ENCODE results near the gene TDRD12. TPM values are rescaled to one million over a fixed set of nuclear protein-coding genes. Genes with fewer than 3 reads are reported as not detected.

The TDRD12 gene
- total and polyA plus RNA-seq, 7 donors = 0.06 to 1.5 (median 0.28) TPM; not detected in 4

DNA sequence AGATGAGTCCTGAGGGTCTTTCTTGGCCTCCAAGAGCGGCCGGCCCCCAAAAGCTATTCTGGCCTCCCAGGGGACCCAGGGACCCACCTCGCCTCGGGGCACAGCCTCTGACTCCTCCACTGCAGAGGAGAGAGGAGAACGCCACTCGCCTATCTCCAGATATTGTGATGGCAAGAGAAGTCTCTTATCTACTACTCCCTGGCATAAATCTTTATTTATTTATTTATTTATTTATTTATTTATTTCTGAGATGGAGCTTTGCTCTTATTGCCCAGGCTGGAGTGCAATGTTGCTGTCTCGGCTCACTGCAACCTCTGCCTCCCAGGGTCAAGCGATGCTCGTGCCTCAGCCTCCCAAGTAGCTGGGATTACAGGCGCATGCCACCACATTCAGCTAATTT lies 139.0 kb downstream of the TDRD12 start:
- no peak for DNase-seq

DNA sequence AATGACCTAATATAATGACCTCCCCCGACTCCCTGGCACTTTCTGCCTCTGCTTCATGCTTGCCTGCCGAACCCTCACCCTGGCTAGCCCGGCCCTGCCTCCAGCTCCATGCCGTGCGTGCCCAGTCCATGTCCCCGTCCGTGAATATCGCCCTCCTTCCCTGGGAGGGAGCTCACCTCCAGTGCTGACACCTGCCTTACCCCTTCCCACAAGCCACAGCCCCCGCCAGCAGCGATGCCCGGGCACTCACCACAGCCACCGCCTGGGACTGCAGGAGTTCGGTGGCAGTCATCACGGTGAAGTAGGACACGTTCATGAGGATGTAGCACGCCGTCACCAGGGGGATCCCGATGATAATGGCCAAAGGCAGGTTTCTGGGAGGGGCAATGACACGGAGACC lies 140.0 kb downstream of the TDRD12 start:
- no peak overlapping the region for H3K4me3 ChIP-seq
- TF ChIP-seq CTCF (IDR thresholded peaks at IDR 0.05) = no peak
- no peak for TF ChIP-seq POLR2AphosphoS5 (IDR thresholded peaks at IDR 0.05)
- no peak for TF ChIP-seq EP300 (IDR thresholded peaks at IDR 0.05)
- no peak for TF ChIP-seq POLR2A (IDR thresholded peaks at IDR 0.05)
- H3K27me3 ChIP-seq = no peaks in the 10 kb centered on the region
- WGBS, 2 donors = 94 to 96% methylated on average over 19 of the region's 19 CpGs
- DNase-seq = no peak
- no peaks in the 10 kb centered on the region for H3K36me3 ChIP-seq
- H3K27ac ChIP-seq = no peak overlapping the region
- H3K9me3 ChIP-seq = no peaks in the 10 kb centered on the region
- no peaks in the 10 kb centered on the region for H3K4me1 ChIP-seq
- intact Hi-C loops (cut with DNase I) = no loop called here

More for the DNA sequence above, 139.0 kb downstream of the TDRD12 start:
- no peak for TF ChIP-seq POLR2A (IDR thresholded peaks at IDR 0.05)
- TF ChIP-seq CTCF (IDR thresholded peaks at IDR 0.05) = no peak
- no peak for TF ChIP-seq POLR2AphosphoS5 (IDR thresholded peaks at IDR 0.05)
- TF ChIP-seq EP300 (IDR thresholded peaks at IDR 0.05) = no peak
- Histone ChIP-seq H3K36me3 (no peaks in the 10 kb centered on the region), H3K4me3 (no peak overlapping the region), H3K27ac (no peak overlapping the region), H3K4me1 (no peaks in the 10 kb centered on the region), H3K9me3 (no peaks in the 10 kb centered on the region), H3K27me3 (no peaks in the 10 kb centered on the region)
- intact Hi-C loops (cut with DNase I) = no loop called here
- 93 to 94% methylated on average over 10 of the region's 10 CpGs for WGBS, 2 donors

- no peak for DNase-seq
- H3K9me3 ChIP-seq = no peaks in the 10 kb centered on the region
- H3K27ac ChIP-seq = no peak overlapping the region
- intact Hi-C loops (cut with DNase I) = no loop called here
- no peaks in the 10 kb centered on the region for H3K27me3 ChIP-seq
- H3K4me3 ChIP-seq = no peak overlapping the region
- H3K4me1 ChIP-seq = no peaks in the 10 kb centered on the region
- TF ChIP-seq POLR2A (IDR thresholded peaks at IDR 0.05) (no peak), CTCF (IDR thresholded peaks at IDR 0.05) (no peak), EP300 (IDR thresholded peaks at IDR 0.05) (no peak), POLR2AphosphoS5 (IDR thresholded peaks at IDR 0.05) (no peak)
- H3K36me3 ChIP-seq = no peaks in the 10 kb centered on the region
- 98 to 99% methylated on average over 3 of the region's 3 CpGs for WGBS, 2 donors
These were observed 142.0 kb downstream of the TDRD12 start for GRCh38 chr19:32861596-32861995.

DNA sequence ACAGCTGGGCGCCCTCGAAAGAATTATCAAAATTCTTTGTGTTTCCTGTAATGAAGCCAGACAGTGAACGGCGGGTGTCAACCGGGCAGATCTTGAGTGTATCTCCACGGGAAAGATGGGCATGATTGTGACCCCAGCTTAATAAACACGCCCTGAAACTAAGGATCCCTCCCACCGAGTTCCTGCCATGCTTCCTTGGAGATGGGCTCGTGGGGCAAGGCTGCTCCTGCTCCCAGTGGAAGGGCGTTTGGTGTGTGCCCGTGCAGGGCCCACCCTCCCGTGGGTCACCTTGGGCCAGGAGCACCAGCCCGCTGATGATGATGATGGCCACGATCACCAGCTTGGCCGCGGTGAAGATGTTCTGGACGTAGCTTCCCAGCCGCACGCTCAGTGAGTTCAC lies 142.6 kb downstream of the TDRD12 start:
- no peaks in the 10 kb centered on the region for H3K36me3 ChIP-seq
- no peak for DNase-seq
- H3K4me1 ChIP-seq = no peaks in the 10 kb centered on the region
- WGBS, 2 donors = 89 to 92% methylated on average over 19 of the region's 19 CpGs
- intact Hi-C loops (cut with DNase I) = no loop called here
- H3K9me3 ChIP-seq = no peaks in the 10 kb centered on the region
- H3K4me3 ChIP-seq = no peak overlapping the region
- TF ChIP-seq POLR2A (IDR thresholded peaks at IDR 0.05) = no peak
- TF ChIP-seq EP300 (IDR thresholded peaks at IDR 0.05) = no peak
- TF ChIP-seq POLR2AphosphoS5 (IDR thresholded peaks at IDR 0.05) = no peak
- TF ChIP-seq CTCF (IDR thresholded peaks at IDR 0.05) = no peak
- H3K27me3 ChIP-seq = no peaks in the 10 kb centered on the region
- no peak overlapping the region for H3K27ac ChIP-seq

GRCh38 chr19:32862741-32863140 lies 143.2 kb downstream of the TDRD12 start:
- no peak overlapping the region for H3K4me3 ChIP-seq
- no peak for DNase-seq
- H3K36me3 ChIP-seq = no peaks in the 10 kb centered on the region
- TF ChIP-seq EP300 (IDR thresholded peaks at IDR 0.05) (no peak), POLR2A (IDR thresholded peaks at IDR 0.05) (no peak), CTCF (IDR thresholded peaks at IDR 0.05) (no peak), POLR2AphosphoS5 (IDR thresholded peaks at IDR 0.05) (no peak)
- no peaks in the 10 kb centered on the region for H3K27me3 ChIP-seq
- H3K4me1 ChIP-seq = no peaks in the 10 kb centered on the region
- H3K9me3 ChIP-seq = no peaks in the 10 kb centered on the region
- no peak overlapping the region for H3K27ac ChIP-seq
- 95% methylated on average over 14 of the region's 14 CpGs for WGBS, 2 donors
- intact Hi-C loops (cut with DNase I) = no loop called here

Data from sigmoid colon (tissue), 7 donors.